BJ (cell line): ENCODE results near the gene UAP1L1. TPM values are rescaled to one million over a fixed set of nuclear protein-coding genes. Genes with fewer than 3 reads are reported as not detected.

ENCODE experiments used
- CTCF ChIA-PET: fragments of 350-600 bp; formaldehyde crosslinking; extraction: SDS; loops from one replicate; lab custom pipeline; 2021; ENCODE audit warnings: antibody characterized with exemption, inconsistent platforms; lab: Yijun Ruan, JAX
- POLR2A ChIA-PET: fragments of 300-600 bp; sonication (Branson Sonifier 250); formaldehyde crosslinking; extraction: SDS; loops from one replicate; lab custom pipeline; 2021; ENCODE audit warnings: antibody characterized with exemption; lab: Charles Lee
- DNase-seq: peaks from one replicate; pipeline ENCODE4 v3.0.0-alpha.2; 2011; ENCODE audit warnings: low read depth
- H3K27me3 ChIP-seq: 2 replicates; pipeline ENCODE4 v1.6.0; 2011; ENCODE audit warnings: low read length; ENCODE audit not compliant: control insufficient read depth, insufficient read depth
- H3K36me3 ChIP-seq: 2 replicates; pipeline ENCODE4 v1.5.1; 2011; ENCODE audit warnings: low read length; ENCODE audit not compliant: control insufficient read depth, insufficient read depth
- H3K4me3 ChIP-seq: 2 replicates; pipeline ENCODE4 v1.5.1; 2011; ENCODE audit warnings: low read depth, mild to moderate bottlenecking, control low read depth, low read length
- CTCF ChIP-seq: IDR thresholded peaks from 2 replicates; pipeline ENCODE4 v1.5.1; 2011; ENCODE audit warnings: low read depth, mild to moderate bottlenecking, control low read depth, inconsistent platforms, low read length, moderate library complexity; ENCODE audit not compliant: insufficient read depth
- polyA plus RNA-seq: library from polyadenylated mRNA; depleted of rRNA; stranded (reverse); fragments of >200 nt; gene quantifications from 2 replicates; pipeline ENCODE4 v1.2.3, GENCODE V29; 2011

Gene UAP1L1
- polyA plus RNA-seq, 1 experiment = 5.6 TPM

- peak; percentile 96 for DNase-seq
- no peak for TF ChIP-seq CTCF
- CTCF ChIA-PET = interaction anchor here (0.8 to 3.3 kb wide), 9 partner anchors 9 to 148 kb away, joined by 3 to 10 read pairs (median 7); partner anchors contain the start of genes NPDC1 and SAPCD2
- peaks cover 15% of the 10 kb centered on the region for H3K36me3 ChIP-seq
- H3K4me3 ChIP-seq = peak within 1 kb of the TSS; percentile 64
- no peaks in the 10 kb centered on the region for H3K27me3 ChIP-seq
- POLR2A ChIA-PET = interaction anchor here (0.7 to 1.0 kb wide), 2 partner anchors 9 to 18 kb away, joined by 3 to 4 read pairs; no protein-coding TSS in a partner anchor
Observed at GRCh38 chr9:137086531-137087408, 9.5 kb downstream of the UAP1L1 start, which contains the start of gene MAN1B1. Gene MAN1B1, plus strand, starts transcription at chr9:137086985. Its CDS starts 15 bp downstream, at chr9:137087000.

- peak overlapping the region; percentile 64 for H3K4me3 ChIP-seq
- CTCF ChIA-PET = interaction anchor here (1.1 to 3.3 kb wide), 6 partner anchors 9 to 58 kb away, joined by 3 to 10 read pairs (median 7); partner anchors contain the start of gene NPDC1
- POLR2A ChIA-PET = interaction anchor here (0.7 to 1.0 kb wide), 2 partner anchors 10 to 18 kb away, joined by 3 to 4 read pairs; no protein-coding TSS in a partner anchor
- DNase-seq = no peak
- H3K27me3 ChIP-seq = no peaks in the 10 kb centered on the region
- peaks cover 10% of the 10 kb centered on the region for H3K36me3 ChIP-seq
- no peak for TF ChIP-seq CTCF
Observed at GRCh38 chr9:137087409-137087925, 10.2 kb downstream of the UAP1L1 start.

GRCh38 chr9:137088121-137088520, 10.8 kb downstream of the UAP1L1 start:
- ChIA-PET CTCF (interaction anchor here (0.7 to 3.3 kb wide), 4 partner anchors 21 to 59 kb away, joined by 5 to 9 read pairs (median 7); partner anchors contain the start of gene NPDC1), POLR2A (no interaction called here)
- Histone ChIP-seq H3K27me3 (no peaks in the 10 kb centered on the region), H3K4me3 (no peak overlapping the region), H3K36me3 (peaks cover 8% of the 10 kb centered on the region)
- no peak for TF ChIP-seq CTCF
- no peak for DNase-seq

GRCh38 chr9:137089232-137089947, 12.1 kb downstream of the UAP1L1 start:
- no peak for DNase-seq
- CTCF ChIA-PET = interaction anchor here (1.7 to 3.3 kb wide), 2 partner anchors 43 to 60 kb away, joined by 7 to 9 read pairs; partner anchors contain the start of gene NPDC1
- Histone ChIP-seq H3K27me3 (no peaks in the 10 kb centered on the region), H3K36me3 (peaks cover 8% of the 10 kb centered on the region), H3K4me3 (no peak overlapping the region)
- POLR2A ChIA-PET = no interaction called here
- no peak for TF ChIP-seq CTCF
